ENCODE measurements around the gene ACTL10.

The ACTL10 gene

DNA sequence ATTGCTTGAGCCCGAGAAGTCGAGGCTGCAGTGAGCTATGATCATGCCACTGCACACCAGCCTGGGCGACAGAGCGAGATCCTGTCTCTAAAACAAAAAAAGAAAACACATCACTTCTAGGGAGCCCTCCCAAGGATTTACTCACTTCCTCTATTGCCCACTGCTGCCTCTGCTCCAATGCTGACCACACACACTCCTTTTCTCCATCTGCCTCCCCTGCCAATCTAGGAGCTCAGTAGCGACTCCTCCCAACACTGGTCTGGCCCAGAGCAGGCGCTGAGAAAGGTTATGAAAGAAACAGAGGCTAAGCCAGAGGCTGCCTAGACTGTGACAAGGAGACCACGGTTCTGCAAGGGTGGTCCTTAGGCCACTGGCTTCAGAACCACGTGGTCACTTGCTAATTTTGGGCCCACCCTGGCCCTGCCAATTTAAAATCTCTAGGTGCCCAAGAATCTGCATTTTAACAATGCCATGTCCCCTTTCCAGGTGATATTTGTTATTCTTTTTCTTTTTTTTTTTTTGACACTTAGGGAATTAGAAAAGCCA lies 20.7 kb downstream of the ACTL10 start:
- H3K36me3 ChIP-seq (ENCODE audit: control insufficient read depth, insufficient read depth, low read length), result no peaks in the 10 kb centered on the region
- DNase-seq (ENCODE audit: extremely low read depth, insufficient read length), result no peak
- no peaks in the 10 kb centered on the region for H3K27me3 ChIP-seq (replicated peaks; ENCODE audit: control insufficient read depth, insufficient read depth, low read length)
- TF ChIP-seq, protein P1, sequence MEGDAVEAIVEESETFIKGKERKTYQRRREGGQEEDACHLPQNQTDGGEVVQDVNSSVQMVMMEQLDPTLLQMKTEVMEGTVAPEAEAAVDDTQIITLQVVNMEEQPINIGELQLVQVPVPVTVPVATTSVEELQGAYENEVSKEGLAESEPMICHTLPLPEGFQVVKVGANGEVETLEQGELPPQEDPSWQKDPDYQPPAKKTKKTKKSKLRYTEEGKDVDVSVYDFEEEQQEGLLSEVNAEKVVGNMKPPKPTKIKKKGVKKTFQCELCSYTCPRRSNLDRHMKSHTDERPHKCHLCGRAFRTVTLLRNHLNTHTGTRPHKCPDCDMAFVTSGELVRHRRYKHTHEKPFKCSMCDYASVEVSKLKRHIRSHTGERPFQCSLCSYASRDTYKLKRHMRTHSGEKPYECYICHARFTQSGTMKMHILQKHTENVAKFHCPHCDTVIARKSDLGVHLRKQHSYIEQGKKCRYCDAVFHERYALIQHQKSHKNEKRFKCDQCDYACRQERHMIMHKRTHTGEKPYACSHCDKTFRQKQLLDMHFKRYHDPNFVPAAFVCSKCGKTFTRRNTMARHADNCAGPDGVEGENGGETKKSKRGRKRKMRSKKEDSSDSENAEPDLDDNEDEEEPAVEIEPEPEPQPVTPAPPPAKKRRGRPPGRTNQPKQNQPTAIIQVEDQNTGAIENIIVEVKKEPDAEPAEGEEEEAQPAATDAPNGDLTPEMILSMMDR (IDR thresholded peaks at IDR 0.05; ENCODE audit: insufficient read depth, low read length, poor library complexity, severe bottlenecking), result no peak
- H3K4me3 ChIP-seq (replicated peaks; ENCODE audit: low read depth, low read length), result no peak overlapping the region

- H3K4me3 ChIP-seq (replicated peaks; ENCODE audit: low read depth, low read length), result no peak overlapping the region
Observed at GRCh38 chr20:33687993-33688937, 21.5 kb downstream of the ACTL10 start.

GRCh38 chr20:33688938-33689424 lies 22.2 kb downstream of the ACTL10 start:
- no peak for DNase-seq (ENCODE audit: extremely low read depth, insufficient read length)
- TF ChIP-seq, protein P1 (IDR thresholded peaks at IDR 0.05; ENCODE audit: insufficient read depth, low read length, poor library complexity, severe bottlenecking), result no peak
- Histone ChIP-seq H3K4me3 (replicated peaks; ENCODE audit: low read depth, low read length) (no peak overlapping the region), H3K27me3 (replicated peaks; ENCODE audit: control insufficient read depth, insufficient read depth, low read length) (no peaks in the 10 kb centered on the region), H3K36me3 (ENCODE audit: control insufficient read depth, insufficient read depth, low read length) (no peaks in the 10 kb centered on the region)

More at GRCh38 chr20:33687993-33688937, 21.5 kb downstream of the ACTL10 start:
- TF ChIP-seq, protein P1 (IDR thresholded peaks at IDR 0.05; ENCODE audit: insufficient read depth, low read length, poor library complexity, severe bottlenecking), result no peak
- Histone ChIP-seq H3K27me3 (replicated peaks; ENCODE audit: control insufficient read depth, insufficient read depth, low read length) (no peaks in the 10 kb centered on the region), H3K36me3 (ENCODE audit: control insufficient read depth, insufficient read depth, low read length) (no peaks in the 10 kb centered on the region)
- no peak for DNase-seq (ENCODE audit: extremely low read depth, insufficient read length)

DNA sequence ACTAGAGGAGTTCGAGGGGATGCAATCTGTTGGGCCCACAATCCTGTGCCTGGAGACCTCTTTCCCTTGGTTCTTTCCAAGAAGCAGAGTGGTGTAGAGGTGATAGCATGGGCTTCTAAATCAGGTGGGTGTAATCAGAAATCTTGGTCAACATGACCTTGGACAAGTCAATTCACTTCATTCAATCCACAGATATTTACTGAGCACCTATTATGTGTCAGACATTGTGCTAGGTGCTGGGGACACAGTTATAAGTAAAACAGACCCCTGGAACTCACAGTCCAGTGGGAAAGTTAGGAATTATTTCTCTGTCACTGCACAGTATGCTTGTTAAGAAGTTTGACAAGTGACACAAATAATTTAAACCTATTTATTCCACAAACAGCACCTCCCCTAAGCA lies 22.8 kb downstream of the ACTL10 start:
- DNase-seq (ENCODE audit: extremely low read depth, insufficient read length), result no peak
- Histone ChIP-seq H3K36me3 (ENCODE audit: control insufficient read depth, insufficient read depth, low read length) (no peaks in the 10 kb centered on the region), H3K27me3 (replicated peaks; ENCODE audit: control insufficient read depth, insufficient read depth, low read length) (no peaks in the 10 kb centered on the region), H3K4me3 (replicated peaks; ENCODE audit: low read depth, low read length) (no peak overlapping the region)
- TF ChIP-seq, protein P1 (IDR thresholded peaks at IDR 0.05; ENCODE audit: insufficient read depth, low read length, poor library complexity, severe bottlenecking), result no peak

- DNase-seq (ENCODE audit: extremely low read depth, insufficient read length), result no peak
- Histone ChIP-seq H3K36me3 (ENCODE audit: control insufficient read depth, insufficient read depth, low read length) (no peaks in the 10 kb centered on the region), H3K27me3 (replicated peaks; ENCODE audit: control insufficient read depth, insufficient read depth, low read length) (no peaks in the 10 kb centered on the region), H3K4me3 (replicated peaks; ENCODE audit: low read depth, low read length) (no peak overlapping the region)
- TF ChIP-seq, protein P1 (IDR thresholded peaks at IDR 0.05; ENCODE audit: insufficient read depth, low read length, poor library complexity, severe bottlenecking), result no peak
Observed at GRCh38 chr20:33689973-33690372, 23.2 kb downstream of the ACTL10 start.
